NCI-H82 (cell line): Measurements from ENCODE around the gene DNAAF2.
A peak's percentile ranks its signal among the peaks of the same experiment; 100 is the strongest.
"Not testable (repeated sequence)": the region's sequence is repeated elsewhere in the genome, so short reads cannot be mapped to it uniquely, and the experiment has no call there.

Experiments used
- DNase-seq: peaks from one replicate; lab custom pipeline; 2025; lab: John Stamatoyannopoulos, UW

The DNAAF2 gene, protein sequence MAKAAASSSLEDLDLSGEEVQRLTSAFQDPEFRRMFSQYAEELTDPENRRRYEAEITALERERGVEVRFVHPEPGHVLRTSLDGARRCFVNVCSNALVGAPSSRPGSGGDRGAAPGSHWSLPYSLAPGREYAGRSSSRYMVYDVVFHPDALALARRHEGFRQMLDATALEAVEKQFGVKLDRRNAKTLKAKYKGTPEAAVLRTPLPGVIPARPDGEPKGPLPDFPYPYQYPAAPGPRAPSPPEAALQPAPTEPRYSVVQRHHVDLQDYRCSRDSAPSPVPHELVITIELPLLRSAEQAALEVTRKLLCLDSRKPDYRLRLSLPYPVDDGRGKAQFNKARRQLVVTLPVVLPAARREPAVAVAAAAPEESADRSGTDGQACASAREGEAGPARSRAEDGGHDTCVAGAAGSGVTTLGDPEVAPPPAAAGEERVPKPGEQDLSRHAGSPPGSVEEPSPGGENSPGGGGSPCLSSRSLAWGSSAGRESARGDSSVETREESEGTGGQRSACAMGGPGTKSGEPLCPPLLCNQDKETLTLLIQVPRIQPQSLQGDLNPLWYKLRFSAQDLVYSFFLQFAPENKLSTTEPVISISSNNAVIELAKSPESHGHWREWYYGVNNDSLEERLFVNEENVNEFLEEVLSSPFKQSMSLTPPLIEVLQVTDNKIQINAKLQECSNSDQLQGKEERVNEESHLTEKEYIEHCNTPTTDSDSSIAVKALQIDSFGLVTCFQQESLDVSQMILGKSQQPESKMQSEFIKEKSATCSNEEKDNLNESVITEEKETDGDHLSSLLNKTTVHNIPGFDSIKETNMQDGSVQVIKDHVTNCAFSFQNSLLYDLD

DNA sequence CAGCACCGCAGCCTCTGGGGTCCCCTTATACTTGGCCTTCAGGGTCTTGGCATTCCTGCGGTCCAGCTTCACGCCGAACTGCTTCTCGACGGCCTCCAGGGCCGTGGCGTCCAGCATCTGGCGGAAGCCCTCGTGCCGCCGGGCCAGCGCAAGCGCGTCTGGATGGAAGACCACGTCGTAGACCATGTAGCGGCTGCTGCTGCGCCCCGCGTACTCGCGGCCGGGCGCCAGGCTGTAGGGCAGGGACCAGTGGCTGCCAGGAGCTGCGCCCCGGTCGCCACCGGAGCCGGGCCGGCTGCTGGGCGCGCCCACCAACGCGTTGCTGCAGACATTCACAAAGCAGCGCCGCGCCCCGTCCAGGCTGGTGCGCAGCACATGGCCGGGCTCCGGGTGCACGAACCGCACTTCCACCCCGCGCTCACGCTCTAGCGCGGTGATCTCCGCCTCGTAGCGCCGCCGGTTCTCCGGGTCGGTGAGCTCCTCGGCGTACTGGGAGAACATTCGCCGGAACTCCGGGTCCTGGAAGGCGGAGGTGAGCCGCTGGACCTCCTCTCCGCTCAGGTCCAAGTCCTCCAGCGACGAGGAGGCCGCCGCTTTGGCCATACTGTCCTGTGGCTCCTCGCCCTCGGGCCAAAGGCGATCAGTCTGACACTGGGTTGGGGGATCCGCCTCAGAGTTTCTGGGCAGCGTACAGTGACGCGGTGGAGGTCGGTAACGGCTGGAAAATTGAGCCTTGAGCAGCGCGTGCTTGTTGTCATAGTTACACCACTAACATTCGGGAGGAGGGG lies at the start of gene DNAAF2:
DNAAF2 (minus strand) TSS at position 698 of the 788 bp plus-strand sequence; CDS start at position 603, 95 bp downstream.
- peak; percentile 82 for DNase-seq

DNA sequence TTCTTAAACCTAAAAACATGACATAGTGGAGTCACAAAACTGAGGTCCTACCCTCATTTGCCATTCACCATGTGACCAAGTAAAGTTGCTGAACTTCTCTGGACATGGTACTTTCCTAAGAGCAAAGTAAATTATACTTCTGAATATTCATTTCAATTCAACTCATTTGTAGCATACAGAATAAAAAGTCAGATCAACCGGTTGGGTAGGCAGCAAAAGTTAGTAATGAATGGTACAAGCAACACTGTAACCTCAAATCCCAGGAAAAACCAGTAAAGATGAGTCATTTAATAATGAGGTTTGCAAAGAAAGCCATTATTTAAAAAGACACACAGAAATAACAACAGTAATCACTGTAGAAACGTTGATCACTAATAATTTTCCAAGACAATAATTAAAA lies 44.2 kb upstream of the DNAAF2 start:
- no peak for DNase-seq

DNA sequence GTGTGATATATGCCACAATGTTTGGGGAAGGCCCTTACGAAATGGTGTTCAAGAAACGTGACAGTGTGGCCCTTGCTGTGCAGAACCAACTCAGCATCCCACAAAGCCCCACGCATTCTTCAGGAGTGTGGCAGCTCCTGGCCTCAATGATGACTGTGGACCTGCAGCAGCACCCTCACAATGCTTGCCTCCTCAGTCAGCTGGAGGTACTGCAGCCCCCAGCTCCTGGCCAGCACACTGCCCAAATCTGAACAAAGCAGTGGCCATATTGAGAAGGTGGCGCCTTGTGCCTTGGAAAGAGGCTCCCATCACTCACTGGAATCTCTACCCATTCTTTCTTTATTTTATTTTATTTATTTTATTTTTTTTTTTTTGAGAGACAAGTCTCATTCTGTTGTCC lies 42.6 kb upstream of the DNAAF2 start:
- no peak for DNase-seq

DNA sequence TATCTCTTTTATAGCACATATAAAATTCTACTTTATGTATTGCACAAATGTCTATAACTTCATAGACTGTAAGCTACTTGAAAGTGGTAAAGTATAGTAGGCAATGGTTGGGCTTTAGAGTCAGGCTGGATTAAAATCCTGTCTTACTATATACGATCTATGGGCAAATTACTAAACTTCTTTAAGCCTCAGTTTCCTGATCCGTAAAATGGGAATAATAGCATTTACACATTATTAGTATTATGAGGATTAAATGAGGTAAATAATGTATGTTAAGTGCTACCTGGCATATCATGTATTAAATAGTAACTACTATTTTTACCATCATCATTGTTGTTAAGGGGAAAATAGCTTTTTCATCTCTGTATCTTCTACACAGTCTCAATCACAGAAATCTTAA lies 38.5 kb upstream of the DNAAF2 start:
- DNase-seq: no peak

DNA sequence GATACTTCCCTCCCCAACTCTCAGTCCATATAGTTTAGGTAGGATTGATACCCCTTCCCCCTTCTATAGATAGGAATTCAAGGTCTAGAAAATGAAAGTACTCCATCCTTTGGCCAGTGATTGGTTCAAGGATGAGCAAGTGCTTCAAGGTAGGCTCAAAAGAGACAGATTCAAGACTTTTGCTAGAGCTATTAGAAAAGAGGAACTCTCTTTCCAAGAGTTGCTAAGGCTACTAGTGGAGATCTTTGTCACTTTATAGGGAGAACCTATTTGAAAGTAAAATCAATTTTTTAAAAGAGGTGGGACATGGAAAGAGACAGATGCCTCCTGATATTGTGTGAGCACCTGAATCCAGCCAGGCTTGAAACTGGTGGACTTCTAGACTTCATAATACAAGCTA lies 35.4 kb upstream of the DNAAF2 start:
- DNase-seq: no peak

DNA sequence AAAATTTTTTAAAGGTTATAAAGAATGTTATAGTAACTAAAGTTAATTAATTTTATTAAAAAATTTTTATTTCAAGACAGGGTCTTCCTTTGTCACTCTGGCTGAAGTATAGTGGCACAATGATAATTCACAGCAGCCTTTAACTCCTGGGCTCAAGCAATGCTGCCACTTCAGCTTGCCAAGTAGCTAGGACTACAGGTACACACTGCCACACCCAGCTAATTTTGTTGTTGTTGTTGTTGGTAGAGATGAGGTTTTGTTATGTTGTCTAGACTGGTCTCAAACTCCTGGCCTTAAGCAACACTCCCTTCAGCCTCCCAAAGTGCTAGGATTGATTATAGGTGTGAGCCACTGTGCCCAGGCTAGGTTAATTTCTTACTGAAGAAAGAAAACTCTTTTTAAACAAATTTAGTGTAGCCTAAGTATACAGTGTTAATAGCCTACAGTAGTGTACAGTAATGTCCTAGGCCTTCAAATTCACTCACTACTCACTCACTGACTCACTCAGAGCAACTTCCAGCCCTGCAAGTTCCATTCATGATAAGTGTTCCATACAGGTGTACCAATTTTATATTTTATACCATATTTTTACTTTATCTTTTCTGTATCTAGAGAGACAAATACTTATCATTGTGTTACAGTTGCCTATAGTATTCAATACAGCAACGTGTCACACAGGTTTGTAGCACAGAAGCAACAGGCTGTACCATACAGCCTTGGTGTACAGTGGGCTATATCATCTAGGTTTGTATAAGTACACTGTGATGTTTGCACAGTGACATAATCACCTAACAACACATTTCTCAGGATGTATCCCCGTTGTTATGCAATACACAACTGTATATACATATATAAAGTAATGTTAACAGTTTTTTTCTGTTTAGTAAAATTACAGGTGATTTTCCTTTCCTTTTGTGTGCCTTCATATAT lies 24.7 kb upstream of the DNAAF2 start:
- DNase-seq: no peak

DNA sequence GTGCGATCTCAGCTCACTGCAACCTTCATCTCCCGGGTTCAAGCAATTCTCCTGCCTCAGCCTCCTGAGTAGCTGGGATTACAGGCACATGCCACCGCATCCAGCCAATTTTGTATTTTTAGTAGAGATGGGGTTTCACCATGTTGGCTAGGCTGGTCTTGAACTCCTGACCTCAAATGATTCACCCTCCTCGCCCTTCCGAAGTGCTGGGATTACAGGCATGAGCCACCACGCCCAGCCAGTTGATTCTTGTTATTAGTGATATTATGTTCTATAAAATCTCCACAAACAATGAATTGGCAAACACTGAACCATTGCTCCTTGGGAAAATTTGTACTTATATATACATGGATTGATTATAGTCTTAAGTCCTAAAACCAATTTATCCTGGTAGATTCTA lies 22.5 kb upstream of the DNAAF2 start:
- not testable (repeated sequence) for DNase-seq

DNA sequence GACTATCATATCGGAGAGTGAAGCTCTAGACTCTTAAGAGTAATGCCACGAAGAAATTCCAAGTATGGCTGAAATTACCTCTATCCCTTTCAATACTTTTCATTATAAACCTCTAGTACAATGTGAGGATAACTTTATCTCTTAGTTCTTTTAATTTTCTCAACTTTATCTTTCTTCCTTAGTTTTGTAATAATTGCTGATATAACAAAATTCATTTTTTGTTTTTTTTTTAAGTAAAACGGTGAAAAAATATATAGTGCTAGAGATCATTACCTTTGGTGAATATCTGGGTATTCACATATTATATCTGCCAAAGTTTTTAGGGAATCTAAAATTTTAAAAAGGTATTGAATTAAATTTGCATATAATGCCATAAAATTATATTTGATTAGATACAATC lies 19.5 kb upstream of the DNAAF2 start:
- no peak for DNase-seq

DNA sequence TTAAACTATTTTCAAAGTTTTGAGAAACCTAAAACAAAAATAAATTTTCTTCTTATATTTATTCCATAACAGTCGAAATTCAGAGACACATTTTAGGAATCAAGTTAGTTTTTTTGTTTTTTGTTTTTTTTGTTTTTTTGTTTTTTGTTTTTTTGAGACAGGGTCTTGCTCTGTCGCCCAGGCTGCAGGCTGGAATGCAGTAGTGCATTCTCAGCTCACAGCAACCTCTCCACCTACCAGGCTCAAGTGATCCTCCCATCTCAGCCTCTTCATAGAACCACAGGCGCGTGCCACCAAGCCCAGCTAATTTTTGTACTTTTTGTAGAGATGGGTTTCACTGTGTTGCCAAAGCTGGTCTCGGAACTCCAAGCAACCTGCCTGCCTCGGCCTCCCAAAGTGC lies 18.5 kb upstream of the DNAAF2 start:
- no peak for DNase-seq

DNA sequence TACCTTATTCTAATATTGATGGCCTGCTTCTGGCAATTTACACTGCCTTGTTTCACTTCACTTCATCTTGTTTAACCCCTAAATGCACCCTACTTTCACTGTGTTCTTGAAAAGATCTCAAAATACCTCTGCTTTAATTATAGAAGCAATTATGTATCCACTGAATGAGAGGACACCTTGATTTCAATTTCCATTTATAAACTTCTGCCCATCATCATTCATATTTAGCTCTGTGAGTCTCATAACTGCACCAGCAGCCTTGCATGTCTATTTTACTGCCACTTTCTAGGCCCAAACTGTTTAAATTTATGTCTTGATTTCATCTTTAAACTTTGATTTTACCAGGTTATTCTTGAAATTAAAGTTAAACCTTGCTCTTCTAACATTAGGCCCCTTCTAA lies 7.1 kb upstream of the DNAAF2 start:
- DNase-seq: no peak

DNA sequence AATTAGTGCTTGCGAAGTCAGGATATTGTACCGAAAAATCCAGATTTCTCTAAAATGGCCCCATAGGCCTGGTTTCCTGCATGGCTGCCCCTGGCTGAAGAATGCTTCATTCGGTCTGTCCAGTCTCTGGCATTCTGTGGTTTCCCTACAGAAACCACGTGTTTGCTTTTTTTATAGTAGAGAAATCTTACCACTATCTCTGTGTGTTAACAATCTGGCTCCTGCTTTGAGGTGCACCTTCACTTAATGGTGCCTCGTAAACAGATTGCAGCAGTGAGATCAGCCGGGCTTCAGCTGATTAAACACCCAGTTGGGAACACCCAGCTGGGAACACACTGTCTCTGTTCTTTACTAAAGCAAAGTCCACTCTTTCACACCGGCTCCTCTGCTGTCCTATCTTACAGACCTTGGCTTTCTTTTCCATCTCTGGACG lies 6.7 kb upstream of the DNAAF2 start:
- peak; percentile 59 for DNase-seq

DNA sequence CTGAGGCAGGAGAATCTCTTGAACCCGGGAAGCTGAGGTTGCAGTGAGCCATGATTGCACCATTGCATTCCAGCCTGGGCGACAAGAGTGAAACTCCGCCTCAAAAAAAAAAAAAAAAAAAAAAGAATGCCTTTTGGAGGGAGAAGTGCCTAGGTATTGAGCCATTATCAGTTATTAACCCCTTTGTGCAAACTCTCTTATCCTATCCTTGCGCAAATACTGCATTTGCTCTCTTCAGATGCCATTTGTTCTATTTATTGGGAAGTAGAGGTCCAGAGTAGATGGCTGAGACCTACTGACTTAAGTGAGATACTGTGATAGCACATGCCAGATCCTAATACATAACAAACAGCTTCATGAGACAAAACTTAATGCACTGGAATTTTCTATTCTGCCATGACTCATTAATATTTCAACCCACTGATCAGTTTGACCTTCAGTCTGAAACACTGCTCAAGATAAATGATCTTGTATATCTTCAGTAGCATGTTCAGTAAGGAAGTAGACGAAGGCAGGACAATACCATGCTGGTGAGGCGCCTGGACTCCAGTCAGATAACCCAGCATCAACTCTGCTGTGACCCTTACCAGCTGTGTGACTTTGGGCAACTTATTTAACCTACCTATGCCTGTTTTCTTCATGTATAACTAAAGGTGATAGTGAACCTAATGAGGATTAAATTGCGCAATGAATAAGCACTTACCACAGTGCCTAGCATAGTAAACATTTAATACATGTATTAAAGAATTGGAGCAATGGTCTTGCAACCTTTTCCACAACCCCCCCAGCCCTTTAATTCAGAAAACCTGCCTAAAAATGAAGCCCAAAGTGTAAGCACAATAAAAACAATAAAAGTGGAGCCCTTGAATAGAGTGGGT lies 5.7 kb upstream of the DNAAF2 start:
- no peak for DNase-seq

DNA sequence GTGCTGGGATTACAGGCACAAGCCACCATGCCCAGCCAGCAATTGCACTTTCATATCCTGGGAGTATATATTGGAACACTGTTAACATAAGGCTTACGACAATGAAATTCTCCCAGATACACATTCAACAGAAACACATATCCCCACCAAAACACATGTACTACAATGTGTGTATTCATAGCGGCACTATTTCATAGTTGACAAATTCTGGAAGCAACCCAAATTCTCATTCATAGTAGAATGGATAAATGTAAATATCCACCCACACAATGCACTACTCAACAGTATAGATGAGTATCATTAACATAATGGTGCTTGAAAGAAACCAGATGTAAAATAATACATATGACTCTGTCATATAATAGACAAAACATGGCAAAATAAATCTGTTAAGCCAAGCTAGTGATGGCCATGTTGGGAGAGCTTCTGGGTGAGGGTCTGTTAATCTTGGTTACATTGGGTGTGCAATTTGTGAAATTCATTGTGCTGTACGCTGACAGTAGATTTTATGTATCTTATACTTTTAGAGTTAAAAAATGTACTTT lies 2.6 kb upstream of the DNAAF2 start:
- DNase-seq: no peak

DNA sequence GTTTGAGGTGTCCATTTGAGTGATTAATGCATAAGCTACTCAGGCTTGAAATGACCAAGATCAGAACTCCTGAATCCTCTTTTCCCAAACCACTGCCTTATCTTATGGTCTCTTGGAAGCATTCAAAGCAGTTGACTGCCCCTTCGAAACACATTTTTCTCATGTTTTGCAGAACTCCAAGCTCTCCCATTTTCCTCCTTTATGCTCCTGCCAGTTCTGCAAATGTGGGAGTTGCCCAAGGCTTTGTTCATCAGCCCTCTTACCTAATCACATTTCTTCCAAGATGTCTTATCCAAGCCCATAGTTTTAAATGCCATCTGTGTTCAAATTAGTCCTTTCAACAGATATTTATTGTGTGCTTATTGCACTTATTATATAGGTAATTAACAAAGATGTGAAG lies 1.8 kb upstream of the DNAAF2 start:
- DNase-seq: no peak

DNA sequence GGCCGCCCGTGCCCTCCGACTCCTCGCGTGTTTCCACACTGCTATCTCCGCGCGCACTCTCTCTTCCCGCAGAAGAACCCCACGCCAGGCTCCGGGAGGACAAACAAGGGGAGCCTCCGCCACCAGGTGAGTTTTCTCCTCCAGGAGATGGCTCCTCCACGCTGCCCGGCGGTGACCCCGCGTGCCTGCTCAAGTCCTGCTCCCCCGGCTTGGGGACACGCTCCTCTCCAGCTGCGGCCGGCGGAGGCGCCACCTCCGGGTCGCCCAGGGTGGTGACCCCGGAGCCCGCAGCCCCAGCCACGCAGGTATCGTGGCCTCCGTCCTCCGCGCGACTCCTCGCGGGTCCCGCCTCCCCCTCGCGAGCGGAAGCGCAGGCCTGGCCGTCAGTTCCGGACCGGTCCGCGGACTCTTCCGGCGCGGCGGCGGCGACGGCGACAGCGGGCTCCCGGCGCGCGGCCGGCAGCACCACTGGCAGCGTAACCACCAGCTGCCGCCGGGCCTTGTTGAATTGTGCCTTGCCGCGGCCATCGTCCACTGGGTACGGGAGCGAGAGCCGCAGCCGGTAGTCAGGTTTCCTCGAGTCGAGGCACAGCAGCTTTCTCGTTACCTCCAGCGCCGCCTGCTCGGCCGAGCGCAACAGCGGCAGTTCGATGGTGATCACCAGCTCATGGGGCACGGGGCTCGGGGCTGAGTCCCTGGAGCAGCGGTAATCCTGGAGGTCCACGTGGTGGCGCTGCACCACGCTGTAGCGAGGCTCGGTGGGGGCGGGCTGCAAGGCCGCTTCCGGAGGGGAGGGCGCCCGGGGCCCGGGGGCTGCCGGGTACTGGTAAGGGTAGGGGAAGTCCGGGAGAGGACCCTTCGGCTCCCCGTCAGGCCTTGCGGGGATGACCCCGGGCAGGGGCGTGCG lies 1.2 kb downstream of the DNAAF2 start:
- DNase-seq: peak; percentile 96

DNA sequence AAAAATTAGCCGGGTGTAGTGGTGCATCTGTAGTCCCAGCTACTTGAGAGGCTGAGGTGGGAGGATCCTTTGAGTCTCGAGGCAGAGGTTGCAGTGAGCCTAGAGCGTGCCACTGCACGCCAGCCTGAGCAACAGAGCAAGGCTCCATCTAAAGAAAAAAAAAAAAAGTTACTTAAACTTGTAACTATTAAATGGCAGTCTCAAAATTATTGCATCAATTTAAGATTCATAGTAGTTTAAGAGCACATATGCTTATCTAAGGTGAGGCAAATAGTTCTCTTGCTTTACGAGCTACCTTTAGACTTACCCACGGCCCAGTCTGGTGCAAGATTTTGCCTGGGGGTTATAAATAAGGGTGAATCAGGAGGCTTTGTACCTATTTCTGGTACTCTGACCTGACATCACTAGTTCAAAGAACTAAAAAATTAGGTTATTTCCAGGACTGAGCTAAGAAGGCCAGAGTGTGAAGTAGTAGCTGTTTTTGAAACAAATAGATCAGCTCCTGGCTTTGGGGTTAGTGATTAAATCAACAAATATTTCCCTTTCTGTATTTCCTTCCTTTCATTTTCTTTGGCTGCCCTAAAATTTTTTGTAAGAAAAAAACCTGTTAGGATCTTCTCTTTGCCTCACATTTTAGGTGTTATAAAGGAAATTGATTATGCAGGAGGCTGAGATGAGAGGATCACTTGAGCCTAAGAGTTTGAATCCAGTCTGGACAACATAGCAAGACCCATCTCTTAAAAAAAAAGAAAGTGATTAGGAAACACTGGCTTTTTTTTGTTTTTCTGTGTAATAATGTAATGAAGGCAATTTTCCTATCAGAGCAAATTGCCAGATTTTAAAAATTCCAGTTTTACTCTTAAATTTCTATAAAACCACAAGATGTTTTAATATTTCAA lies 10.9 kb downstream of the DNAAF2 start:
- no peak for DNase-seq

DNA sequence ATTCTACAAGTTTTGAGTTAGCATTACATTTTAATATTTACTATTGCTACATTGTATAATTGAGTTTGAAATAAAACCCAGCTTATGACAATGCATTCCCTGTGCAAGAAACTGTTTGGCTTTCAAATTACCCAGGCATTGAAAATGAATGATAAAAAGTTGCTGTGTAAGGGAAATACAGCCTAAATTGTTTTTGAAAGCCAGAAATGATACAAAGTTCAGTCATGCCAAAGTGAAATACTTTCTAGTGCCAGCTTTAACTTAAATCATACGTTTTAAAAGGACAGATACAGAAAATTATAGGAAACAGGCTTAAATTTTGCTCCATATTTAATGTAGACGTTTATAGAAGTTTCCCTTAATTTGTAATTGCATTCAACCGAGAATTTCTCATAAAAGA lies 11.7 kb downstream of the DNAAF2 start:
- no peak for DNase-seq
